Kidney glomerular epithelial cell (primary cell): Measurements from ENCODE around the gene CHD6.

Experiments
- DNase-seq: peaks from one replicate; lab custom pipeline; 2025; lab: John Stamatoyannopoulos, UW

CHD6 gene

GRCh38 chr20:41392871-41393704 is 225.1 kb downstream of the CHD6 start:
- no peak for DNase-seq

- no peak for DNase-seq
Measured at GRCh38 chr20:41392295-41392694, 225.9 kb downstream of the CHD6 start.

GRCh38 chr20:41391587-41392001 is 226.6 kb downstream of the CHD6 start:
- DNase-seq, result no peak

- DNase-seq, result no peak
Measured at GRCh38 chr20:41390889-41391288, 227.3 kb downstream of the CHD6 start.

DNA sequence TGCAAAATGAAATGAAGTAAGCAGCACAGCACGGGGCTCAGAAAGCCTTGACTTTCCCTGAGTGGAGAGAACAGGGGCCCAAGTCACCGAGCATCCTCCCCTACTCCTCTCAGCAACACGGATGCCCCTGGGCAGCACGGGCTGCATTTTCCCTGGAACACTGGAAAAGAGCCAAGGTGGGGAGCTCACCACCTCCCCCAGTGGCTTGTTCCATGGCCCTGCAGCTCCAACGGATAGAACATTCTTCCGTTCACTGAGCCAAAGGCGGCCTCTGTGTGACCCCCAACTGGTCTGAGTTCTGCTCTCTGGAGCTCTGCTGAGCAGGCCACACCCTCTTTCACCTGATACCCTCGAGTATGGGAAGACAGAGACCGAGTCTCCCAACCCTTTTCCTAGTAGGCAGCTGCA is 230.7 kb downstream of the CHD6 start:
- no peak for DNase-seq

DNA sequence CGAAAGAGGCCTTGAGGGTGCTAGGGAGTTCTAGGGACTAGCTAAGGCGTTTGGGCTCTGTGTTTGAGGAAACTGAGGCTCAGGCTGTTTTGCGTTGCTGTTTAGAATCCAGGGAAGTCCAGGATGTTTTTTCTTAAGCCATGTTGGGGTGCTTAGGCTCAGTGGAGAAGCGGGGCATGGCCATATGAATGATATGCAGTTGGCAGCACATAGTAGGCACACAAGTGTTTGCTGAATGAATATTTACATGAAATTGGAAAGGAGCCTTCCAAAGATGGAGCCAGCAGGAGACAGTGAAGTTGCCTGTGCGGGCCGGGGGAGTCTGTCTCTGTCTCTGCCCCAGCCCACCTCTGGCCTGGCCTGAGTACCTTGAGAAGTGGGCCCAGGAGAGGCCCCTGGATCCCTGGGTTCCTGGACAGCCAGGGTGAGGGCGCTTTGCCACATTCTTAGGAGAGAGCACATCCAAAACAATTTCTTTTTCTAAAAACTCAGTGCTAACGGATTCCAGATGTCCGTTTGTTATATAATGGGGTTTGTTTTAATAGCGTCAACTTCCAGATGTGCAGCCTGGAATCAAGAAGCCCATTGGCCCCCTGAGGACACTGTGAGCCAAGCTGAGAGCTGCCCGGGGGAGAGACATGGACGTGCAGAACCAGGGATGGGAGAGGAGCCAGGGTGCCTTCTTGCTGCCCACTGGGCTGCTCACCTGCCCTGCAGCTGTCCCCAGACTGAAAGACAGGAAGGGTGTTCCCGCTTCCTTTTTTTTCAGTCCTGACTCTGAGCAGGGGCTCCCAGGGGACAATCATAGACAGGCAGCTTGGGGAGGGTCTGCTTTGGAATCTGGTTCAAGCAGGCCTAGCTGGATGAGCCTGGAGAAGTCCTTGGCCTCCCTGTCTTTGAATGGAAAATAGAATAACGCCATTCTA is 231.4 kb downstream of the CHD6 start:
- DNase-seq, result no peak

- no peak for DNase-seq
Measured at GRCh38 chr20:41382791-41383305, 235.3 kb downstream of the CHD6 start.

GRCh38 chr20:41380551-41381193 is 237.5 kb downstream of the CHD6 start:
- no peak for DNase-seq

DNA sequence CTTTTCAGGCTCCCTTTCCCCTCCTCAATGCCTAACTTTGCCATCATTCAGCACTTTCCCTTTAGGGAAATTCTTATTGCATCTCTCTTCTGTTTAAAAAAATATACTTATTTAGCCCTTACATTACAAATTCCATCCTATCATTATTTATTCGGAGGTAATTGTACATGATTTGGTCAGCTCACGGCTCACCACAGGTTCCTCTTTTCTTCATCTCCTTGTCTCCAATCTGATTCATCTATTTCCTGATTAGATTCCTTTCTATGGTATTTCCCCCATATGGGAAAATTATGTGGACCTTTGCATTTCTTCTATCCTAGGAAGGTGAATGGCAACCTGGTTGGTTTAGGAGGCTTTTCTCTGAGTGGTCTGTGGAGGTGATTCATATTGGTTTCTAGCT is 238.6 kb downstream of the CHD6 start:
- DNase-seq, result no peak

DNA sequence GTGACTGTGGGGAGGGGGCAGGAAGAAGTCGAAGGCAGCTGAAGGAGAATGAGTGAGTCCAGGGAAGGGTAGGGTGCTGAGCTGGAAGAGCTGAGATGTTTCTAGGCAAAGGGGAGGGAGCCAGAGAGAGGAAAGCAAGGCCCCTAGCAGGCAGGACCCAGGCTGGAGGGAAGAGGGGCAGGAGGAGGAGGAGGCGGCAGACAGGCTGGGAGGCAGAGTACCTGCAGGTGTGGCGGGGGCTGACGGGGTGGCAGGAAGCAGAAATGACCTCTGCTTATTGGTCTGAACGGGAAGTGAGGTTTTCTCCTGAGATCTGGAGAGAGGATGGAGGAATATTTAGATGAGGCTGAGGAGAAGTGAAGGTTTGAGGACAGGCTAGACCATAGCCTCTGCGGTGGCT is 240.9 kb downstream of the CHD6 start:
- no peak for DNase-seq

- DNase-seq, result no peak
Measured at GRCh38 chr20:41376349-41376748, 241.8 kb downstream of the CHD6 start.

- no peak for DNase-seq
Measured at GRCh38 chr20:41375846-41376245, 242.3 kb downstream of the CHD6 start.

GRCh38 chr20:41373931-41374920 is 244.0 kb downstream of the CHD6 start:
- no peak for DNase-seq

- no peak for DNase-seq
Measured at GRCh38 chr20:41373251-41373783, 244.9 kb downstream of the CHD6 start.

GRCh38 chr20:41371371-41371770 is 246.8 kb downstream of the CHD6 start:
- DNase-seq, result no peak

DNA sequence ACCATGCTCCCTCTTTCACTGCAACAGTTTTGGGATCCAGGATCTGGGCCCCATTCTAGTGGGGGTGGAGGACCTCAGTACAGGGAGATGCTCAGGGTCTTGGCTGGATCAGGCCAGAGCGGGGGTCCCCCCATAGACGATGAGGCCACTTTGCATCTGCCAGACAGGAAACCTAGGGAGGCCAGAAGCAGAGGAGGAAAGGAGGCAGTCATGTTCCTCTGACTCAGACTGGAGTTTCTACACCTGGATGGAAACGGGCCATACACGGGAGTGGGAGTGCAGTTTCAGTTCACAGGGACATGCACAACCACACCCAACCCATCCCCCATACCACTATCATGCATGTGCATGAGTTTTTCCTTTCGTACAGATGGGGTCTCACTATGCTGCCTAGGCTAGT is 248.0 kb downstream of the CHD6 start:
- no peak for DNase-seq

GRCh38 chr20:41369673-41370072 is 248.5 kb downstream of the CHD6 start:
- no peak for DNase-seq

DNA sequence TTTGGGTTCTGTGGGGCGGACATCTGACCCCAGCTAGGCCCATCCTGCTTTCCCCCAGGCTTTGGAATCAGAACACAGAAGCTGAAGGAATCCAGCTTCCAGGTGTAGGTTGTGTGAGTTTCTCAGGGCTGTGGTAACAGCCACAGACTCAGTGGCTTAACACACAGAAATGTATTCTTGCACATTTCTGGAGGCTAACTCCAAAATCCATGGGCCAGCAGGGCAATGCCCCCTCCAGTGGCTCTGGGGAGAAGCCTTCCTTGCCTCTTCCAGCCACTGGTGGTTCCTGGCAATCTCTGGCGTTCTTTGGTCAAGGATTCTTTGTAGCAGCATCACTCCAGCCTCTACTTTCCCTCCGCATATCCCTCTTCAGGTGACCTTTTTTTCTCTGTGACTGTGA is 250.2 kb downstream of the CHD6 start:
- DNase-seq, result no peak

DNA sequence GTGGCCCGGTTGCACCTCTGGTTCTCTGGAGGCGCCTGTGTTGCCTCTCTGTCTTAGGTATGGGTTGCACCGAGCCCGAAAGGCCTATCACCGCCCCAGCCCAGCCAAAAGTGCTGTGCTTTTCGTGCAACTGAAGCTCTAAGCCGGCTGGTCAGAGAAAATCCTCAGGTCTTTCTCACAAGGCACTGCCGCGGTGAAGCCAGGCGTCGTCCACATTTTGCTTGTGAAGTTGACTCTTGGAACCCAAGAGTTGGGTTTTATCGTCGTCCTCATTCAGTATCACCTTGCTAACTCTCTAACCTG is 250.8 kb downstream of the CHD6 start:
- no peak for DNase-seq

GRCh38 chr20:41366546-41367392 is 251.4 kb downstream of the CHD6 start, which contains the start of gene EMILIN3:
TSS of gene EMILIN3 (minus strand) at chr20:41366818. CDS start at chr20:41366634, 184 bp downstream.
- no peak for DNase-seq
